NOMO-1 treated with dmso at 0.1 percent for 144 hours (cell line): Measurements from ENCODE around the gene NTNG1.

ENCODE experiments used
- DNase-seq: peaks from one replicate; lab custom pipeline; 2025; ENCODE audit not compliant: unreplicated experiment; lab: John Stamatoyannopoulos, UW

Gene NTNG1

DNA sequence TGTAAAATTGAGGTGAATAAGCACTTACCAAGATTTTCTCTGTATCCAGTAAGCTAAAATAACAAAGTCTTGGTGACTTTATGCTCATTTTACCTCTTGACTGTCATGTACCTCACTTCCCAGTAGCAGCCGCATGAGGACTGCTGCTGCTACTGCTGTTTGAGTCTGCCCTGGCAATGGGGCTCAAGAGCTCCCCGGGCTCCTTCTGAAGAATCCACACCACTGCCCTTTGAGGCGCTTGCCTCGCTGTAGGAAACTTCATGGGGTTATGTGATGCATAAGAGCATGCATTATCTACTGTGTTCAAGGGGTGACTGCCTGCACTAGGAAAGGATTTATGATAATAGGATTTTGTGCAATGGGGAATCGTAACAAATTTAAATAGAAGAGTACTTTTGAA lies 113.5 kb downstream of the NTNG1 start:
- DNase-seq, result no peak

DNA sequence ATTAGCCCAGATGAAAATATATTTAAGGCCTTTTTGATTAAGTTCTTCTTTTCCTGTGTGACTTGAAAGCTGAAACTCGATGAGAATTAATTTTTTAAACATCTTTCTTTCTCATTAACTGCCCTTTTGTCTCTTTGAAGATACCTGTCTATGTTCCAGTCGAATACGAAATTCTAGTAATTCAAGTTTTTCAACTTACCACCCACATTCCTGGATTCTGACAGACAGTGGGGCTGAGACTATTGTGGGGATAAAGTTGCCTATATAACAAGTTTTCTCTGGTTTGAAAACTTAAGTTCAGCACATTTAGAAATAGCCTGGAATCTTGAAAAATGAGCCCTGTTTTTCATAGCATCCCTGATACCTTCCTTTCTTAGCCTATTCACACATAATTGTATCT lies 114.6 kb downstream of the NTNG1 start:
- DNase-seq, result no peak

GRCh38 chr1:107262467-107263286 lies 121.8 kb downstream of the NTNG1 start:
- DNase-seq, result no peak

- DNase-seq, result no peak
Measured at GRCh38 chr1:107263291-107263915, 122.6 kb downstream of the NTNG1 start.

DNA sequence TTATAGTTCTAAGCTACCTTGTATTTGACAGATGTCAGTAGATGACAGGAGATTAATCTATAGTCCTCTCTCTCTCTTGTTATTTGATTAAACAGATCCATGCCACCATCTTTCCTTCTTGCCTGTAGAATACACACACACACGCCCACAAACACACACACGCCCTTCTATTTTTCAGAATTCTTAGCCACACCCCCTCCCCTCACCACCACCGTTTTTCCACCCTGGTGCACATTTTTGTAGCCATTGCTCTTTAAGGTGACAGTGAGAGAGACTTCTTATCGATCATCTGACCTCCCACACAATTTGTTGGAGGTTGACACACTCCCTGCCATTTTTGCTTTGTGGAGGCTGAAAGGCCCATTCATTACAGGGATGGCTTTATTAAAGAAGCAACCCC lies 123.2 kb downstream of the NTNG1 start:
- no peak for DNase-seq

- DNase-seq, result no peak
Measured at GRCh38 chr1:107264561-107264960, 123.7 kb downstream of the NTNG1 start.

DNA sequence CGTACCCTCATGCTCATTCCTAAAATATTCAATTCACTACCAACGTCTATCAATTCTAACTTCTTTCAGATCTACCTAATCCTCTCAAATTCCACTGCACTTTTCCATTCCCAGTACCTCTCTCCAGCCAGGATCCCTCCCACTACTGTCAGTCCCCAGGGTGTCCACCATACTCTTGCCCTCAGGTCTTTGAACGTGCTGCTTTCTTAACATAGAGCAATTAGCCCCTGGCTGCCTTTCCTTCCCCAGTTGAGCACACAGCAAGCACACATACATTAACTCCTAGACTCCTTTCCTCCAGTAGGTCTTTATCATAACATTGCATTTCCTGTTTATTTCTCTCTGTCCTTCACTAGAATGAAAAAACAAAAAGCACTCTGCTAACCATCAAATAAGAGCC lies 126.7 kb downstream of the NTNG1 start:
- DNase-seq, result no peak

GRCh38 chr1:107272321-107272720 lies 131.5 kb downstream of the NTNG1 start:
- DNase-seq, result no peak

GRCh38 chr1:107273515-107273914 lies 132.7 kb downstream of the NTNG1 start:
- no peak for DNase-seq

GRCh38 chr1:107274227-107274626 lies 133.4 kb downstream of the NTNG1 start:
- no peak for DNase-seq

DNA sequence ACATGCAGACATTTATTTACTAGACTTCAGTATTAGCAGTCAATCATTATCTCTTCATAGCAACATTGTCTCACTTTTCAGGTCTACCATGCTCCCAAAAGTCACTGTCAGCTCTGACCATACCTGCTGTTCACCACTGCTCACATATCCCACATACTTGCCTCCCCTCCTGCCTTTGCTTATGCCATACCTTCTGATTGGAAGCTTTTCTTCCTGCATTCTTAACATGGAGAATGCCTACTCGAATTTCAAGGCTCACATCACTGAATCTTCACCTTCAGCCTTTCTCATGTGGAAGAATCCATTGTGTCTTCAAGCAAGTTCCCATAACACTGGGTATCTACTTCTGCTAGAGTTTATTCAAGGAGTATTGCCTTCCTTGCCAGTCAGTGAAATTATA lies 135.4 kb downstream of the NTNG1 start:
- no peak for DNase-seq

GRCh38 chr1:107277022-107277421 lies 136.2 kb downstream of the NTNG1 start:
- DNase-seq, result no peak

DNA sequence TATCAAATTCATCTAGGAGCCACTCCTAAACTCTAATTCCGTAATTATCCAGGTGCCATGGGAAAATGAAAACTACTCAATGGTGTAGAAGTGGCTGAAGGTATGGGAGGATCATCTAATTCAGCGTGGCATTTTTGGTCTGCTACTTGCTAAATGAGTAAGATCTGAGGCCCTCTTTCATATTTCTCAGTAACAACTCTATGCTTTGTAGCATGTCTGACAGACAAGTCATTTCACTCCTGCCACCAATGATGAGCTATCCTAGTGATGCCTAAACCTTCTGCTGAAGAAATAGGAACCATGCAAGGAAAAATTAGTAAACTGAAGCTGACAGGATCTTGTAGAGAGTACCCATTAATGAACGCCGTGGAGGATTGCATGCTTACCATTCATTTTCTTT lies 145.3 kb downstream of the NTNG1 start:
- no peak for DNase-seq

DNA sequence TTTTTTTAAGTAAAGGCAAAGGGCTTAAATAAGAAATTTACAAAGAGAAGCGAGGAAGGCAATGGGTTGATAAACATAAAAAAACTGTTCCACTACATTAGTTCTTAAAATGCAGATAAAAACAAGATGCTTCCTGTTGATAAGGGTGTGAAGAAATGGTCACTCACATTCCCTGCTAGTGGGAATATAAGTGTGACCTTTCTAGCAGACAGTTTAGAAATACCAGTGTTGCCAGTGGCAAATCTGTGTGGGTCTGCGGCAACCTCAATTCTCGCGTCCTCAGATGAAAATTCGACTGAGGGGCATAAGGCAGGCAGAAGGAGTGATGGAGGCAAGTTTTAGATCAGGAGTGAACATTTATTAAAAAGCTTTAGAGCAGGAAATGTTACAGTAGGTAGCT lies 151.1 kb downstream of the NTNG1 start:
- no peak for DNase-seq

DNA sequence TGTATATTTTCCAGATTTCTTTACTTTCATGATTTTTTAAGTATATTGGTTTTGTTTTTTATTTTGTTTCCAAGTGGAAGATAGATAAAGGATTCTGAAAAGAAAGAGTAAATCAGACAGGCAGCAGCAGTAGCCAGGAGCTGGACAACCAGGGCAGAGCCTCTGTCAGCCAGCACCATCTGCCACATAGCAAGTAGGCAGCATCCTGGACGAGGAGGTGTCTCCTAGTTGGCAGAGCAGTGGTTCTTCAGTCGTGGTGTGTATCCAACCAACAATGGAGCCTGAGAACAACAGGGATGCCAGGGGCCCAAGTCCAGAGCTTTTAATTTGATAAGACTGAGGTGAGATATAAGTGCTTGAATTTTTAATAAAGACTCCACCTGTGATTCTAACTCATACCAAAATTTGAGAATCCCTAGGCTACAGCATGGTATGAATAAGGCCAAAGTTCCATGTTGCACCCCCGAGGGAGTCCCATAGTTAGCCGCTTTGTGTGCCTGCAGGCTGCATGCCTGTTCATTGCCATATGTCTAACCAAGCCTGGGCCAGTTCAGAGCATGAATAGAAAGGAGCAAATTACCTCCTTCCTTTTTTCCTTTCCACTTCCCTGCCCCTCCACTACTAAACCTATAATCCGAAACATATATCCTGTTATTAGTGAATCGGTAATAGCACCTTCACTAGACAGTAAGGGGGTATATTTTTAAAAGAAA lies 153.2 kb downstream of the NTNG1 start:
- no peak for DNase-seq

- DNase-seq, result no peak
Measured at GRCh38 chr1:107294686-107295085, 153.8 kb downstream of the NTNG1 start.

DNA sequence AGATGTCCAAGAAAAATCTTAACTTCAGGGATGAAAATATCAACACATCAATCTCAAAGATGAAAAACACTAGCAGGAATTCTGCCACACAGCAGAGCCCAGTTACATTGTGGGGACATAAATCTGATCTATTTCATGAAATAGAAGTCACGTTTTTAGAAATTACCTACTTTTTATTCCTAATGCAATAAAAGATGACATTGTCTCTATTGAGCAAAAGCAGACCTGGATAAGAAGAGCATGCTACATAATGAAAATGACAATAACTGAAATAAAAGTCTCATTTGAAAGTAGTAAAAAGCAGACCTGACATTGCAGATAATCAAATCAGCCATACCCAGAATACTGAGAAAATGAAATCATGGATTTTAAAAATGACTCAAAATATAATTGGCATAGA lies 156.8 kb downstream of the NTNG1 start:
- no peak for DNase-seq

- DNase-seq, result no peak
Measured at GRCh38 chr1:107298526-107298925, 157.7 kb downstream of the NTNG1 start.

- DNase-seq, result no peak
Measured at GRCh38 chr1:107299521-107299920, 158.7 kb downstream of the NTNG1 start.

DNA sequence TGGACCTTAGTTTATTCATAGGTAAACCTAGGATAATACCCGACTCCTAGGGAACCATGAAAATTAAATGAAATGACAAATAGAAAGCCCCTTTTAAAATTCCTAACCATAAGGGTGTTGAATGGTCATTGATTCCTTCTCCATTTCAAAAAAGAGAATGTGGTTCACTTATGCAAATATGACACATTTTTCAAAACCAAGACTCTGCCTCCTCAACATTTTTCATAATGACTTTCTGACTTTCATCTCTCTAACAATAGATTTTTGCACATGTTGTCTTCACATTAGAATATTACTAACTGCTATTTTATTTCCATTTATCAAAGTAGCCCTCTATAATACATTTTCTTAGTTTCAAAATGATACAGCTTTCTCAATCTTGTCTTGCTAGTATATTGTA lies 169.1 kb downstream of the NTNG1 start:
- DNase-seq, result no peak

- DNase-seq, result no peak
Measured at GRCh38 chr1:107315652-107316051, 174.8 kb downstream of the NTNG1 start.

DNA sequence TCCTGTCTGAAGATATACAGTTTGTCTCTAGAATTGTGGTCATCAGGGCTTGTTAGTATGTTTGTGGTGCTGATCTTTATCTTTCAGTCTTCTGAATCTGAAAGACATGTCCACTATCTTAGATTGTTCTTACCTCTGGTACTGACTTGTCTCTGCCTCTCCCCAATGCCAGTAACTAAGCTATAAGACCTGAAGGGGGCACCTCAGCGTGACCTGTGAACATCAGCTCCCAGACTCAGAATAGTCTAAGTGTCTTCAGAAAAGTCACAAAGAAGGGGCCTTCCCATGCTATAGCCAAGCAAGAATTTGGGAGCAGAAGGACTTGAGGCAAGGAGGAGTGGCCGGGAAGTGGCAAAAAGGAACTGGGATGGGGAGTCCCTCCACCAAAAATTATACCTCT lies 178.1 kb downstream of the NTNG1 start:
- no peak for DNase-seq
